ENCODE results near the gene PVR.
"Not testable (repeated sequence)": the region's sequence is repeated elsewhere in the genome, so short reads cannot be mapped to it uniquely, and the experiment has no call there.

Gene PVR, protein sequence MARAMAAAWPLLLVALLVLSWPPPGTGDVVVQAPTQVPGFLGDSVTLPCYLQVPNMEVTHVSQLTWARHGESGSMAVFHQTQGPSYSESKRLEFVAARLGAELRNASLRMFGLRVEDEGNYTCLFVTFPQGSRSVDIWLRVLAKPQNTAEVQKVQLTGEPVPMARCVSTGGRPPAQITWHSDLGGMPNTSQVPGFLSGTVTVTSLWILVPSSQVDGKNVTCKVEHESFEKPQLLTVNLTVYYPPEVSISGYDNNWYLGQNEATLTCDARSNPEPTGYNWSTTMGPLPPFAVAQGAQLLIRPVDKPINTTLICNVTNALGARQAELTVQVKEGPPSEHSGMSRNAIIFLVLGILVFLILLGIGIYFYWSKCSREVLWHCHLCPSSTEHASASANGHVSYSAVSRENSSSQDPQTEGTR

DNA sequence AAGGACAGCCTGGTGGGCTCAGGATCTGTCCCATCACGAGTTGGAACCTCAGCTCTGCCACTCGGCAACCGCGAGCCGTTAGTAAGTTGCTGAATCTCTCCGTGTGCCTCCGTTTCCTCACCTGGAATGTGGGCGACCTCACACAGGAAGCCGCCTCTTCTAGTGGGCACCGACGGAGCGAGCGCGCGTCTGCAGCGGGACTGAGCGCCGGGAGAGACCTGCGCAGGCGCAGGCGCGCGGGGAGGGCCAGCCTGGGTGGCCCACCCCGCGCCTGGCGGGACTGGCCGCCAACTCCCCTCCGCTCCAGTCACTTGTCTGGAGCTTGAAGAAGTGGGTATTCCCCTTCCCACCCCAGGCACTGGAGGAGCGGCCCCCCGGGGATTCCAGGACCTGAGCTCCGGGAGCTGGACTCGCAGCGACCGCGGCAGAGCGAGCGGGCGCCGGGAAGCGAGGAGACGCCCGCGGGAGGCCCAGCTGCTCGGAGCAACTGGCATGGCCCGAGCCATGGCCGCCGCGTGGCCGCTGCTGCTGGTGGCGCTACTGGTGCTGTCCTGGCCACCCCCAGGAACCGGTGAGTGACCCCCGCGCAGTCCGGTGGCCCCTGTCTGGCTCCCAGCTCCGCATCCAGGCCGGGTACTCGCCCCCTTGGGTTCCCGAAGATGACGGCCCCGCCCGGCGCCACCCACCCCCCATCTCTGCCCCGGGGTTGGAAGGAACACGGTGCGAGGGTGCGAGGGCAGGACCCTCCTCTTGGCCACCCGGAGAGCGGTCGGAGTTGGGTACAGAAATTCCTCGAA lies at the start of gene PVR:
Gene PVR, plus strand, starts transcription at position 306 of the 797 bp plus-strand sequence. Its CDS starts 187 bp downstream, at position 493.
- no peak for DNase-seq (ENCODE audit: low read depth in 2 of 2)

DNA sequence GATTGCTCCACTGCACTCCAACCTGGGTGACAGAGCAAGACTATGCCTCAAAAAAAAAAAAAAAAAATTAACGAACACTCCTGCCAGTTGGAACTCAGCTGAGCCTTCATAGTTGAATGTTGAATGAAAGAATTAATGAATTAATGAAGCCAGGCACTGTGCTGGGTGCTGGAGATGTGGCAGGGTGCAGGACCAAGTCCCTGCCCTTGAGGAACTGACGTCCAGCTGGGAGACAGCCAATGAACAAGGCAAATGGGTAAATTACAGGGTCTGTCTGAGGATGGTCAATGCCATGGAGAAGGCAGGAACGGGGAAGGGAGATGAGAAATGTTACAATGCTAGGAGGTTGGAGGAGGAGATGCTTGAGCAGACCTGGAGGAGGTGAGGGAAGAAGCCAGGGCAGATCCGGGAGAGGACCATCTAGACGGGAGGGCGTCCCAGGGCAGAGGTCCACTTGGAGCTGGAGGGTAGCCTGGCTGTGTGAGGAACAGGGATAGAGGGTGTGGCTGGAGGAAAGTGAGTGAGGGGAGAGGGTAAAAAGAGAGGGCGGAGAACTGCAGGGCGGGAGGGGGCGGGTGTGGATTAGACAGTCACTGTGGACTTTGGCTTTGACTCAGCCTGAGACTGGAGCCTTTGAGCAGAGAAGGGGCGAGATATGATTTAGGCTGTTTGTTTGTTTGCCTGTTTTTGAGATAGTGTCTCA lies 47.1 kb upstream of the PVR start:
- no peak for DNase-seq (ENCODE audit: low read depth in 2 of 2)

DNA sequence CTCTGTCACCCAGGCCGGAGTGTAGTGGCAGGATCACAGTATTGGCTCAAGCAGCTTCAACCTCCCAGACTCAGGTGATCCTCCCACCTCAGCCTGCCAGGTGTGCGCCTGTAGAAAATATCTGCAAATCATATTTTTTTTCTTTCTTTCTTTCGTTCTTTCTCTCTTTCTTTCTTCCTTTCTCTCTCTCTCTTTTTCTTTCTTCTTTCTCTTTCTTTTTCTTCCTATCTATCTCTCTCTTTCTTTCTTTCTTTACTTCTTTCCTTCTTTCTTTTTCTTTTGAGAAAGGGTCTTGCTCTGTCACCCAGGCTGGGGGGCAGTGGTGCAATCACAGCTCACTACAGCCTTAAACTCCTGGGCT lies 46.6 kb upstream of the PVR start:
- no peak for DNase-seq (ENCODE audit: low read depth in 2 of 2)

DNA sequence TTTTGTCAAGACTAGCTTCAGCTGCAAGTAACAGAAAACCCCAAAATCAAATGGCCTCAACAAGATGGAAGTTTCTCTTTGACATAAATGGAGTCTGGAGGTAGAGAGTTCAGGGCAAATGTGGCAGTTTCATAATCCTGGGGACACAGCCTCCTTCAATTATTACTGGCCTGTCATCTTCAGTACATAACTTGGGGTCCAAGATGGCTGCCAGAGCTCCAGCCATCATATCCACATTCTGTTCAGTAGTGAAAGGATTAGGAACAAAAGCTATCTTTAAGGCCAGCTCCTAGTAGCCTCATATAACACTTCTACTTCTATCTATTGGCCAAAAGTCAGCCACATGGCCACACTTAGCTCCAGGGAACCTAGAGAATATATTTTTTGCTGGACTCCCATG lies 45.4 kb upstream of the PVR start:
- DNase-seq (ENCODE audit: low read depth in 2 of 2), result no peak

DNA sequence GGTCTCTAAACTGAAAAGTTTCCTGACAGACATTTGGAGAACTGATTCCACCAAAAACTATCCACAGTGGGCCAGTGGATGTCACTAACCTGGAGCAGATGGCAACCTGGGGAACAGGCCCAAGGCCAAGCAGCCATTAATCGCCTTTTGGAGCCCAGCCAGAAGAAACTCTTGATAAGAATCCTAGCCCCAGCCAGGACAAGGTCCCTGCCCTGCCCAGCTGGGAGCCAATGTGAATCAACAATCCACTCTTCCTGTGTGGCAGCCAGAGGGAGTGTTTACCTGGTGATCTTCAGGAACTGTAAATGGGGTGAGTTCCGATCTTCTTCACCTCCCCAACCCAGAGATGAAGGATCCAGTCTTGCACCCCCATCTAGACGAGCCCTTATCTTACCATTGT lies 44.8 kb upstream of the PVR start:
- no peak for DNase-seq (ENCODE audit: low read depth in 2 of 2)

DNA sequence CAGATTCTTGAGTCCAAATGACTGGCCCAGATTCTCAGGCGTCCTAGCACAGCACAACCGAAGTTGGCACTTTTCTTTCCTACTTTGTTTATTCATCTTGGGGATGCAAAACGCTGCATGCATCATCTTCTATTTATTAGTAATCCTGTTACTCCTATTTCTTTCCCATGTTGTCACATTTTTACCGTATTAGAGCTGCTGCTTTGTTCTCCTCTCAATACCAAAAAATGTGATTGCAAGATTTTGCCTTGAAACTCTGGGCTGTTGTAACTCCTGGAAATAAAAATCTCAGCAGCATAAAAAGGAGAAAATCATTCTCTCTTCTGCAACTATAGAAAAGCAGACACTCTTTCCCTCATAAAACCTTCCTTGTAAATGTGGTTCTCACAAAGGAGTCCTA lies 43.2 kb upstream of the PVR start:
- no peak for DNase-seq (ENCODE audit: low read depth in 2 of 2)

DNA sequence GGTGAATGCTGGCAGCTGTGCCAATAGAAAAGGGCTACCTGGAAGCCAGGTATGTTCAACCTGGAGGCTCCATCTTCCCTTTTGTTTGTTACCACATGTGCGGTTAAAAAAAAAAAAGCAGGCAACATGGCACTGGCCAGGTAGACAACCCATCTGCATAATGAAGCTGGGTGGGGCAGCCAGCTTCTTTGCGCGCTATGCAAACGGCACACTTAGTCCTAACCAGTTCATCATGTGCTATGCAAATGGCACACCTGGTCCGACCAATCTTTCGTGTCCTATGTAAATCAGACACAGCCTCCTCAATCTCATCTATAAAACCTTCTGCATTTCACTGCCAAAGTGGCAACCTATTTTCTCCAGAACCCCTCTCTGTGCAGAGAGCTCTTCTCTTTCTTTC lies 41.6 kb upstream of the PVR start:
- no peak for DNase-seq (ENCODE audit: low read depth in 2 of 2)

DNA sequence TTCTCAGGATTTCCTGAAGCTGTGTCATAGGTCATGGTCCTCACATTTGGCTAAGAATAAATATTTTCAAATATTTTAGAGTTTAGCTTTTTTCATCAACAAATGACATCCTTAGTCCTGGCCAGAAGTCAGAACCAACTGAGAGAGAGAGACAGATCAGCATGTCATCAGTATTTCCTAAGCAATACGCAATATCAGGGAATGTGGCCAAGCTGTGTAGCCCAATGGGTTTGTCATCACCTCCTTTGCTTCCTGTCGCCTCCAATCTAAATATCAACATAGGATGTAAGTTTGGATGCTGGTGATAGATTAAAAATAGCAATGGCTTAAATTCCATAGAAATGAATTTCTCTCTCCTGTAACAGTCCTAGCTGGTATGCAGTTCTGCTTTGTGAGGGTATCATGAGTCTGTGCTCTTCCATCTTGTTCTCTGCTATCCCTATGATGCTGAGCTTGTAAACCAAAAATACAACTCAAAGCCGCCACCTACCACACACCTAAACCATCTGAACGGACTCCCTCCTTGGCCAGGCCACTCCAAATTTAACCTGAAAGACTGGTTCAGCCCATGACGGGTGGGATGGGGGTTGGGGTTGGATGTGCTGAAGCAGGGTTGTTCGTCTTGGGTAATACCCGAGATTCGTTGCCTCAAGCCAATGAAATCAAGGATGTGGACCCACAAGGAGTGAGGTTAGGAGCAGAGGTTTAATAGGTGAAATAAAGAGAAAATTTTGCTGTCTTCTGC lies 40.3 kb upstream of the PVR start:
- DNase-seq (ENCODE audit: low read depth in 2 of 2), result no peak

DNA sequence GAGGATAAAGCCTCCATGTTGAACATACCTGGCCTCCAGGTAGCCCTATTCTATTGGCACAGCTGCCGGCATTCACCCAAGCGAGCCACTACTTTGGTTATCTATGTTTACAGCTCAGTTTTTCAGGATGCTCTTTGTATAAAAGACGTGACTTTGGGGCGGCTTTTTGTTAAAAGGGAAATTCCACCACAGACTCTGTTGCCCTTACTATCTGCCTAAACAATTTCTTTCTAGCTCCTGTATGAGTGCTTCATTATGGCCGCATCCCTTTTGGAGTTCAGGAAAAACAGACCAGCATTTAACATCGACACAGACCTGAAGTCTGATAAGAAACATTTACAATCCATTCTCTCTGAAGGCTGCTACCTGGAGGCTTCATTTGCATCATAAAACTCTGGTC lies 39.5 kb upstream of the PVR start:
- DNase-seq (ENCODE audit: low read depth in 2 of 2), result no peak

DNA sequence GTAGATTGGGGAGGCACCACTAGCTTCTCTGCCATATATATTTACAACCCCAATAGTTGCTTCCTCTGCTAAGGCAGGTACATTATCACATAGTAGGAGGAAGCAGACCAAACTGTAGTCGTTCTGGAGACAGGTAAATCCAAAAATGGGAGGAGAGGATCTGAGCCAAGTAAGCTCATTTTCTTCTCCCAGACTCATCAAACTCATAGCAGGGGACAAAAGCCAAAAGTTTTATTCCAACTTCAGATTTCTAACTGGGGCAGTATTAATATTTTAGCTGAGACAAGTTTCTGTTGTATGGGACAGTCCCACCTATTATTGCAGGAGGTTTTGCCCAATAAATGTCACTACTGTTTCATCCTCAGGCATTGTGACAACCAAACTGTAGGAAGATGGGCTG lies 38.2 kb upstream of the PVR start:
- DNase-seq (ENCODE audit: low read depth in 2 of 2), result no peak

DNA sequence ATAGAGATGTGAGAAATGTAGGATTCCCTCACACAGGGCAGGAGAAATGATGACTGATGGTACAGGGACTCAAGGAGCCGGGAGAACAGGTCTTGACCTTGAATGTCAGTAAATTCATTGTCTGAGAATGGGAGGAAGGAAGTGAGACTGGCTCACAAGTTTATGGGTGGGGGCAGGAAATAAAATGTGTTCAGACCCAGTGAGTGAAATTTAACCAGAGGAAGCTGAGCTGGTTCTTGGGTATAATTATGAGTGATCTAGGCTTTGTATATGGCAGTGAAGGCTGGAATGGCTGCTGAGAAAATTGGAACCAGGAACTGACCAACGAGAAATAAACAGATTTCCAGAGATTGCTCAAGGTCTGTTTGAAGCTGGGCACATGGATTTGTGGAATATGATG lies 36.7 kb upstream of the PVR start:
- no peak for DNase-seq (ENCODE audit: low read depth in 2 of 2)

DNA sequence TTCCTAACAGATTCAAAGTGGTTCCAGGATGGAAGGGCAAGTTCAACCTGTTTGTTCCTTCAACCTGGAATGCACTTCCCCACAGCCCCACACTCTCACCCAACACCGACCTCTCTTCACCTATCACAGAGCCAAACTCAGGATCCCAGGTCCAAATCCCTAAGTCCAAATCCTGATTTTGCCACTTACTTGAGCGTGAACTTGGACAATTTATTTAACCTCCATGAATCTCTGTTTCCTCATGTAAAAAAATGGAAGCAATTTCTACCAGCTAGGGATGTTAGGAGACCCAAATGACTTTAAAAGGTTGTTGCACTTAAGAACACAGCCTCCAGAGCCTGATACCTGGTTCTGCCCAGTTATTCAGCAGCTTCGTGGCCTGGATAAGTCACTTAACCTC lies 35.8 kb upstream of the PVR start:
- no peak for DNase-seq (ENCODE audit: low read depth in 2 of 2)

DNA sequence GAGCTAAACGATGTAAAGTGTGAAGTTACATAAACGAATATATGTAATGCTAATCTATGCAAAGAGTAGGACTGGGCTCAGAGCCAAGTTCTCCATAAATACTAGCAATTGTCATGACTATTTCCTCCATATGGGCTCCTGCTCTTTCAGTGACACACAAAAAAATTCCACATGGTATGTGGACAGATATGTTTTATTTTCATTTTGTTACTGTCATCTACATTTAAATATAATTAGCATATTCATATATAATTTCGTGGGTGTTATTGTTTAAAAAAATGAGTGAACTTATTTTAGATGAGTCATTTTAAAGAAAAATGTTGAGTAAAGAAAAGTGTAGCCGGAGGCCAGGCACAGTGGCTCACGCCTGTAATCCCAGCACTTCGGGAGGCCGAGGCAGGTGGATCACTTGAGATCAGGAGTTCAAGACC lies 35.3 kb upstream of the PVR start:
- no peak for DNase-seq (ENCODE audit: low read depth in 2 of 2)

DNA sequence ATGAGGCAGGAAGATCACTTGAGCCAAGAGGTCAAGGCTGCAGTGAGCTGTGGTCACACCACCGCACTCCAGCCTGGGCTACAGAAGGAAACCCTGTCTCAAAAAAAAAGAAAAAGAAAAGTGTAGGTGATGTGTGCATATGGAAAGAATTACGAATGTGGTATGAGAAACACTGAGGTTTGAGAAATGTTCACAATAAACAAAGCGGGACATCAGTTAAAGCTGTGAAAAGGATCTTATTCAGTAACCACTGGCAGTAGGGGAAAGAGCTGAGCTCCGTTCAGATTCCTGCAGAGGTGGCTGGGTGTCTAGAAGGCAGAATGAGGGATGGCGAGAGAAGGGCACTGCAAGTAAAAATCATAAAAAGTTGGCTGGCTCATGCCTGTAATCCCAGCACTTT lies 34.5 kb upstream of the PVR start:
- no peak for DNase-seq (ENCODE audit: low read depth in 2 of 2)

DNA sequence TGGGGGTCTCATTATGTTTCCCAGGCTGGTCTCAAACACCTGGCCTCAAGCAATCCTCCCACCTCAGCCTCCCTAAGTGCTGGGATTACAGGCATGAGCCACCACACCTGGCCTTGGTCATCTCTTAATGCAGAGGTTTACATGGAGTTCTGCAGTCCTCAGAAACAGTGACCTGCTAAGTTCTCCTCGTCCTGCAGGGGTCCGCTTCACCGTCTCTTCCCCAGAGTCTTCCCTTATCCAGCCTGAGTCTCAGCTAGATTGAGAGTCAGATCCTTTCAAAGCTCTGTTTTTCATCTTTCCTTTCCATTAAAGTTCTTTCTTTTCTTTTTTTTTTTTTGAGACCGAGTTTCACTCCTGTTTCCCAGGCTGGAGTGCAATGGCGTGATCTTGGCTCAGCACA lies 33.2 kb upstream of the PVR start:
- DNase-seq (ENCODE audit: low read depth in 2 of 2), result not testable (repeated sequence)

DNA sequence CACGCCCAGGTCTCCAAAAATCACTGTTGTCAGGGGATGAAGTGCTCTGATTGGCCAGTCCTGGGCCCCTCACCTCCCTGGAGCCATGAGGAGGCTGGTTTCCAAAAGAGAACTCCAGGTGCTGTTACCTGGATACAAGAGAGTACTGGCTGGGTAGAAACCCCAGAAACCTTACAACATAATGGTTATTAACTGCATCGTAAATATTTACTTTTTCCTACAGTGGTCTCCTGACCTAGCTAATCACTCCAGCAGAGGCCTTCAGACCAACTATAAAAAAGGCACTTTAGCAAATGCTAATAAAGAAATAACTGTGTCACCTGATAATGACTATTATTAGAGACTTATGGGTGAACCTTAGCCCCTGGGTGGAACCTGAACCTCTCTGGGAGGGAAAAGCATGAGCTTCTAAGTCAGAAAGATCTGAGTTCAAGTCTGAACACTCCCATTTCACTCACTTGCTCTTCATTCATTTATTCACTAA lies 31.9 kb upstream of the PVR start:
- no peak for DNase-seq (ENCODE audit: low read depth in 2 of 2)

DNA sequence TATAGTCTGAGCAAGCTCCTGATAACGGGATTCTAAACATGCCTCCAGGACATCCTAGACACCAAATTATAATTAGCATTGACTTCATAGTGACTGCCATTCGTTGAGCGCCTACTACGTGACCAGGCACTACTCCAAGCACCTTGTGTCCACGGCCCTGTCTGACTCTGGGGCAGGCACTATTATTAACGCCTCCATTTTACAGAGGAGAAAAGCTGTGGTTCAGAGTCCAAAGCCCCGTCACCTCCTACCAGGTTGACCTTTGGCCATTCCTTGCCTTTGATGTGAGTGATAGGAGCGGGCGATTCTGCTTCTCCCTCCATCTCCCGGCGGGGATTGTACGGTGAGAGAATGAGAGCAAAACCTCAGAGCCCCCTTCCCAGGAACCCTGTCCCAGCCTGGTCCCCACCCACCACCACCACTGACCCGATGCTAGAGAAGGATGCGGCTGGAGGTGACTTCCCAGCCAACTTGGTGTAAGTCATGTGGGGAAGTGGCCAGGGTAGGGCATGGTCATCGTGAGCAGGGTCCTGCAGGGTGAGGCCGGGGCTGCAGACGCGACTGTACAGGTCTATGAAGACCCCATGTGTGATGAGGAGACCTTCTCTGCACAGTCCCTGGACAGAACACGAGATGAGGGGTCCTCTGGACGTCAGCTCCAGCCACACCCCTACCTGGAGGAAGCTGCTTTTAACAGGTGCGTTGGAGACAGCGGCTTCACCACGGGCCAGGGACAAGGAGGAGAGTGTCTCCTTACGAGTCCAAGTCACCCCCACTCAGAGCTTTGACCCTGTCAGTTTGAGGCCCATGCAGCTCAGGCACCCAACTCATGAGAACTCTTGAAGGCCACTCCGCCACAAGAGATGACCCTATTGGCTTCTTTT lies 30.2 kb upstream of the PVR start, which contains the start of gene IGSF23:
Gene IGSF23, plus strand, starts transcription at position 269 of the 884 bp plus-strand sequence. Its CDS starts 83 bp downstream, at position 352.
- DNase-seq (ENCODE audit: low read depth in 2 of 2), result no peak

DNA sequence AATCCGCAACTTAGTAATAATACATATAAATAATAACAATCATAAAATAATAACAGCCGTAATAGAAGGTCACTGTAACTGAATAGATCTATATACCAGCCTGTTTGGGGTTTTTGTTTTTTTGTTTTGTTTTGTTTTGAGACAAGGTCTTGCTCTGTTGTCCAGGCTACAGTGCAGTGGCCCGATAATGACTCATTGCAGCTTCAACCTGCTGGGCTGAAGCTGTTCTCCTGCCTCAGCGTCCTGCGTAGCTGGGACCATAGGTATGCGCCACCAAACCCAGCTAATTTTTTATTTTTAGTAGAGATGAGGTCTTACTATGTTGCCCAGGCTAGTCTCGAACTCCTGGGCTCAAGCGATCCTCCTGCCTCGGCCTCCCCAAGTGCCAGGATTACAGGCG lies 29.4 kb upstream of the PVR start:
- no peak for DNase-seq (ENCODE audit: low read depth in 2 of 2)

DNA sequence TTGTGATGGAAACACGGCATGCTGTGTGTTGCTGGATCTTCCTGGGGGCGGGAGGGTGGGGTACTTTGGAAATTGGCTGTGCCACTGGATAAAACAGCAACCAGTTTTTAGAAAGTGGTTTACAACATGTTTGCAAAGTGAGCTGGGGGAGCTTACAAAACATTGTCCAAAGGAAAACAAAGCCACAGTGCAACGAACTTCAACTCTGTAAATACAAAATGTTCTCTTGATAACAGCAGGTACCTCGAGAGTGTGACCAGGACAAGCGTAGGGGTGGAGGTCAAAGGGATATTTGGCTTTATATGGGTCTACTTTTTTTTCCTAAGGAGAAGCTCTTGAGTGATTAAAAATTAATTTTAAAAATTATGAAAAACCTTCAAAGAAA lies 27.9 kb upstream of the PVR start:
- DNase-seq (ENCODE audit: low read depth in 2 of 2), result no peak

DNA sequence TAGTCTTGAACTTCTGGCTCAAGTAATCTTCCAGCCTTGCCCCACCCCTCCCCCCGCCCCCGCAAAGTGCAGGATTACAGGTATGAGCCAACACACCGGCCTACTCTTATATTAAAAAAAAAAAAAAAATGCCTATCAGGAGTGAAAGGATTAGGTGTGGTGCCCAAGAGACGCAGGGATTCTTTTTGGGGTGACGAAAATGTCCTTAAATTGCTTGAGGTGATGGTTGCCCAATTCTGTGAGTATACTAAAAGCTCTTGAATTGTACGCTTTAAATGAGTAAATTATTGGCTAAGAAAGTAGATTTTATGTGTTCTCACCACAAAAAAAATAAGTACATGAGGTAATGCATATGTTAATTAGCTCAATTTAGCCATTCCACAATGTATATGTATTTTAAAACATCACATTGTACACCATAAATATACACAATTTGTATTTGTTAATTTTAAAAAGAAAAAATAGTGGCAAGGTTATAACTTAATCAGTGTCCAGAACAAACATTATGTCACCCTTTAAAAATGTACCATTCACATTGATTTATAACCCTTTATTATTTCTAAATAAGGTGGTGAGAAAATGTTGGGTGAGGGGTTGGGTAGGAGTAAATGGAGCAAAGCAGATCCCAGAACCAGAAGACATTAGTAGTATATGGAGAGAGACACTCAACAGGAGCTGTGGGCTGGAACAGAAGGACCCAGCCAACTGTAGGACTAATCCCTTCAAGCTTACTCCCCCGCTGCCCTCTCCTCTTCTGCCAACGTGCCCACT lies 26.4 kb upstream of the PVR start:
- DNase-seq (ENCODE audit: low read depth in 2 of 2), result no peak
